Stimulated activated CD8-positive, alpha-beta memory T cell treated with anti-CD3 and anti-CD28 coated beads, Interleukin-4, amount 100 ng/mL, for 24 hours (primary cell): ENCODE results near the gene POP4.

ENCODE experiments used
- DNase-seq: peaks from one replicate; pipeline ENCODE4 v3.0.0-alpha.2; 2020; ENCODE audit warnings: low read depth

Gene POP4

DNA sequence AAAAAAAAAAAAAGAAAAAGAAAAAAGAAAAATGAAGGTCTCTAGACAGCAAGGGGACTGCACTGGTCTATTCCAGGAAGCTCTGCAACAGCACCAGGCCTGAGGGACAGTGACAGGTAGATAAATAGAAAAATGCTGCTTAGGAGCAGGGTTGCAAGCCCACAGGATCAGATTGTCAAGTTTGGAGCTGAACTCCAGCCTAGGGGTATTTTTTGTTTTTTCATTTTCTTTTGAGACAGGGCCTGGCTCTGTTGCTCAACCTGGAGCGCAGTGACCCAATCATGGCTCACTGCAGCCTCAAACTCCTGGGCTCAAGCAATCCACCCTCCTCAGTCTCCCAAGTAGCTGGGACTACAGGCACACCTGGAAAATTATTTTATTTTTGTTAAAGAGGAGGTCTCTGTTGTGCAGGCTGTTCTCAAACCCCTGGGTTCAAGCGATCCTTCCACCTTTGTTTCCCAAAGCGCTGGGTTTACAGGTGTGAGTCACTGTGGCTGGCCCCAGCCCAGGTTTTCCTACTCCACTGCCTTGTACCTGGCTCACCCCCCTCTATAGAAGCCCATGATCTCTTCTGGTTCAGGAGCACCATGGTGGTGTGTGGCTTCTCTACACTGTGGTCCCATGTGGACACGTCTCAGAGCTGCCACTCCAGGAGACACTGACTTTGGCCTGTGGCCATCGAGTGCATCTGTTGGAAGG is 23.9 kb downstream of the POP4 start:
- DNase-seq = no peak

DNA sequence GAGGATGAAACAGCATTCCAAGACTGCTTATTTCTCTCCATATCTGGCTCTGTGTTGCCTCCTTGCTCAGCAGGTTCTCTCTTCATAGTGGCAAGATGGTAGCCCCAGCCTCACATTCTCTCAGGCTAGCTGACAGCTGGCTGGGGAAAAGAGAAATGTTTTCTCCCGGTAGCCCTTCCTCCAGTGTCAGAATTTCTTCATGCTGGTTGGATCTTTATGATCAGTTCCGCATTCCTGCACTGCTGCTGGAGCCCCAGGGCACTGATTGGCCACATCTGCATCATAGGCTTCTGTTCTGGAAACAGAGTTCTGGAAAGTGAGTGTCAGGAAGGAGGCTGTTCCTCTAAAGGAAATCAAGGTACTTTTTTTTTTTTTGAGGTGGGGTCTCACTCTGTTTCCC is 24.6 kb downstream of the POP4 start:
- no peak for DNase-seq

DNA sequence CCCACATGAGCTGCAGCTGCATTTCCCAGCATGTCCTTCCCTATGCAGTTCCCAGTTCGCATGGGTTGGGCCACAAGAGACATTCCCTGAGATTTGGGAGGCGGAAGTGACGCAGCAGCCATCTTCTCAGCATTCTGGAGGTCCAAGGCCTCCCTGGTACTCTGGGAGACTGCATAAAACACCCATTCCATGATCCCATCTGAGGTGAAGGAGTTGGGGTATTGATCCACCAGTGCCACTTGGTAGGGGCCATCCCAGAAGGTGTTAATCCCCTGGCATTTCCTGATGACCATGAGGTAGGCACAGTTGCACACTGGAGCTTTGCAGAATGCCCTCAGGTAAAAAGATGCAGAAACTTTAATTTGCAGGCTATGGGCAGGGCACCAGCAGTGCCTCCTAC is 25.4 kb downstream of the POP4 start:
- DNase-seq = no peak

DNA sequence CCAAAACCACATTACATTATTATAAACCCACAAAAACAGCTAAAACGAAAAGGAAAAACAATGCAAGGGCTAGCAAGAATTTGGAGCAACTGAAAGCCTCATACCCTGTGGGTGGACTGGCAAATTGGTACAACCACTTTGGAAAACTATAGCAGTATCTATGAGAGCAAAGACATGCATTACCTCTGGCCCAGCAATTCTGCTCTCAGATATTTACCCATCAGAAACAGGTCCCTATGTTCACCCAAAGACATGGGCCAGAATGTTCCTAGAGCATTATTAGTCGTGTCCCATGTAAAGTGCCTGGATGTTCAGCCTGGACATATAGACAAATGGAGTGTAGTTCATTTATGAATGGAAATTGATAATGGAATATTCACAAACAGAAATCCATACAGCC is 27.9 kb downstream of the POP4 start:
- DNase-seq = no peak

DNA sequence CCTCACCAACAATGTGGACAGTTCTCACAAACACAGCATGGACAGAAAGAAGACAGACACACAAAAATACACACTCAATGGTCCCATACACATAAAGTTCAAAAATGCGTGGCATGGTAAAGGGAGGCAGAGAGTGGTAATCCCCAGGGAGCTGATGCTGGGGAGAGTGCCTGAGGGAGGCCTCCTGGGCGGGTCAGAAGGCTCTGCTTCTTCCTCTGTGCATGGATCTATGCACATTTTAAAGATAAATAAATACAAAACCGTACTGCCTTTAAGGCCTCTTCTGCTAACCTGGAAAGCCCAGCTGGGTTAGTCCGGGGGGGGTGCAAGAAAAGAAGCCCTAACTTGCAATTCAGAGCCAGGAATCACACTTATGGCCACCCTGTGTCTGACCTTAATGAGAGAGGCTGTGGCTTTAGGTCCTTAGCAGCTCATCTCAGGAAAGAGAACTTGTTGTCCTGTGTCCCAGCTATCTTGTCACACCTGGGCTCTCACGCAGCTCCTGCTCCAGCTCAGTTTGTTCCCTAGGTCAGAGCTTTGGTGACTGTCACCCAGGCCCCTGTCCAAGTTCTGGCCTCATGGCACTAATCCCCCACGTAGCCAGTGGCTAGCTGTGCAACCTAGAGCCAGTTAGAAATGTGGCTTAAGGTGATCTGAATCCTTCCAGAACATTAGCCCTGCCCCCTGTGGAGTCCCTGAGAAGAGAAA is 28.5 kb downstream of the POP4 start:
- DNase-seq = no peak

DNA sequence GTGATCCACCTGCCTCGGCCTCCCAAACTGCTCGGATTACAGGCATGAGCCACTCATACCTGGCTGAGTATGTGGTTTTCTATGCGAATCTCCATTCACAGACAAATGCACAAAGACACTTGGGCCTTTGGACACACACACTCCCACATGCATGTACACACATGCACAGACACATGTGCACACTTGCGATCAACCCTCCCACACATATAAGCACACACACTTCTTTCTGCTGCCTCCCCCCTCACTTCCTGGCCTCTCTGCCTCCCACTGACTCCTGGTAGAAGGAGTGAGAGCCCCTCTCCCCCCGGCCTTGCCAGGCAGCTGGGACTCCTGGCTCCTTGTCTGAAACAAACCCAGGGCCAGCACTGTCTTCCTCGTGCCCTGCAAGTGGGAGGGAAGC is 29.9 kb downstream of the POP4 start:
- no peak for DNase-seq

DNA sequence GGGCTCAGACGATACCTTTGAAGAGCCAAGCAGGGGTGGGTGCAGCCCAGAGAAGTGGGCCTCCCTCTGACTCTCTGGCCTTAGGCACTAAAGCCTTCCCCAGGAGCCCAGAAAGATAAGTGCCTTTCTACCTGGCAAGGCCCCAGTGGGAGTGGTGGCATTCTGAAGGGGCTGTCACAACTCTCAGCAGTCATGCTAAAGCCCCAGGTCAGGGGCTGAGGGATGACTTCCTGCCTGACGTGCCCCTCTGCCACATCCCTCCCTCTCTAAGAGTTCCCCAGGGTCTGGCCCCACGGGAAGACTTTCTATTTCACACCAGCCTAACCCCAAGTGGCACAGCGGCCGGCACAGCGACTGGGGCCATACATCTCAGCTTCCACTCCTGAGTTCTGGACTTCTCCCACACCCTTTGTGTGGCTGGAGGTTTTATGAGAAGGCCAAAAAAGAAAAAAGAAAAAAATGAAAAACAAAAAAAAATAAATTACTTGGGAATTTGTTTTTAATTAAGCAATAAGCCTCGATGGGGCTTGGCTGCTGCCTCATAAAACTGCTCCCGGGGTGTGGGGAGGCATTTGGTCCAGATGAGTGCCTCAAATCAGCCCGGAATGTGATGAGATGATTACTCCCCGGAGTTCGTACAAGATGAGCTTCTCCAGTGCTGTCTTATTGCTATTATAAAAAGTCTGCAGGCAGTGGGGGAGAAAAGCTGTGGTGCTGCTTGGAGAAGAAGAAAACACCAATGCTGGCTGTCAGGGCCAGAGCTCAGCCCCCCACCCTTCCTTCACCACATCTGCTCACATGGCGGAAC is 30.7 kb downstream of the POP4 start:
- no peak for DNase-seq

DNA sequence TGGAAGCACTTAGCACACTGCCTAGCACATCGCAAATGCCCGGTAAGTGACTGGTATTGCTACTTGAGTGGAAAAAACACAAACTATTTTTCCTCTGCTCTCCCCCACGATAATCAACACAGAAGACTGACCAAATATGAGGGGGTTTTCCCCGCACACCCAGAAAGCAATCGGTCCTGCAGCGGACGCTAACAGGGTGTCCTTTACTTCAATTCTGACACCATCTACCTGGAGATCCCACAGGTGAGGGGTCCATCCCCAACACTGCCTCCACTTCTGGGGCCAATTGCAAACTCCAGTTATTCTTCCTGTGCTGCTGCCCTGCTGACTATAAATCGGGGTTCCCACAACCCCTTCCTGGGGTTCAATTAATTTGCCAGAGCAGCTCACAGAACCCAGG is 33.0 kb downstream of the POP4 start:
- DNase-seq = no peak

DNA sequence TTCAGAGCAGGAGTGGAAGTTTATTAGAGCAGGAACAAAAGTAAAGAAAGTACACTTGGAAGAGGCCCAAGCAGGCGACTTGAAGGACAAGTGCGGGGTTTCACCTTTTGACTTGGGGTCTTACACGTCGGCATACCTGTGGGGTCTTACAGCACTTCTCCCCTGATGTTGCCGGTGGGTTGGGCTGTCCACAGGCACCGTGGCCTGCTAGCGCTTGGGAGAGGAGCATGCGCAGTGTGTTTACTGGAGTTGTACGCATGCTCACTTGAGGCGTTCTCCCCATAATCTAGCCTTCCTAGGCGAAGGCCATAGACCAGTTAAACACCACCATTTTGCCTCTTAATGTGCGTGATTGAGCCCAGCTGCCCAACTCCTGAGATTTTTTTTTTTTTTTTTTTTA is 34.1 kb downstream of the POP4 start:
- no peak for DNase-seq

DNA sequence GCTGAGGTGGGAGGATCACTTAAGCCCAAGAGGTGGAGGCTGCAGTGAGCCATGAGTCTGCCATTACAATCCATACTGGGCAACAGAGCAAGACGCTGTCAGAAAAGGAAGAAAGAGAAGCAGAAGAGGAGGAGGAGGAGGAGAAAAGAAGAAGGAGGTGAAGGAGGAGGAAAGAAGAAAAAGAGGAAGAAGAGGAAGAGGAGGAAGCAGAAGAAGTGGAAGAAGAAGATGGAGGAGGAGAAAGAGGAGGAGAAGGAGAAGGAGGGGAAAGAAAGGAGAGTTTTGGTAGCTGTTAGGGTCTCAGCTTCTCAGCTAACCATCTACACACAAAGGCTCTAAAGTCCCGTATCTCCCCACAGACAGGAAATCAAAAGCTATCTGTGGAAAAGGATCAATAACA is 35.5 kb downstream of the POP4 start:
- DNase-seq = no peak

DNA sequence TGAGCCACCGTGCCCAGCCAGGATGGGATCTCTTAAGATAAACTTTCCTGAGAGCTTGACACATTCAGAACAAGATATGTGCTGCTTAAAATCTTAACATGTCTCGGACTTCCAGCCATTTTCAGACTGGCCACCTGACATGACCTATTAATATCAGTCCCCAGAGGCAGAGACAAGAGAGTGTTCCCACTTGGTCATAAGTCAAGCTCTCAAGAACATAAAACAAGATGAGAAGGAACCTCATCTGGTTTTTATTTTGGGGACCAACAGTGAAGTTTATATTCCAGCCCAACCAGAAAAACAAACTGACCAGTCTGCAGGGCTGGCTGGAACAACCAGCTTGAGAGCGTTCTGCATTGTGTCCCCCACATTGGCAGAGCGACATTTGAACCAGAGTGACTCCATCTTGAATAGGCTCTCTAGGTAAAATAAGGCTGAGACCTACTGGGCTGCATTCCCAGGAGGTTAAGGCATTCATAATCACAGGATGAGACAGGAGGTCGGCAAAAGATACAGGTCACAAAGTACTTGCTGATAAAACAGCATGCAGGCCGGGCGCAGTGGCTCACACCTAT is 37.4 kb downstream of the POP4 start:
- no peak for DNase-seq

DNA sequence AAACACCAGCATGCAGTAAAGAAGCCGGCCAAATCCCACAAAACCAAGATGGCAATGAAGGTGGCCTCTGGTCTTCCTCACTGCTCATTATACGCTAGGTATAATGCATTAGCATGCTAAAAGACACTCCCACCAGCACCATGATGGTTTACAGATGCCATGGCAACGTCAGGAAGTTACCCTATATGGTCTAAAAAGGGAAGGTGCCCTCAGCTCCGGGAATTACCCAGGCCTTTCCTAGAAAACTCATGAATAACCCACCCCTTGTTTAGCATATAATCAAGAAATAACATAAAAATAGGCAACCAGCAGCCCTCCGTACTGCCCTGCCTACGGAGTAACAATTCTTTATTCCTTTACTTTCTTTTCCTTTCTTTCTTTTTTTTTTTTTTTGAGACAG is 38.1 kb downstream of the POP4 start:
- DNase-seq = no peak

DNA sequence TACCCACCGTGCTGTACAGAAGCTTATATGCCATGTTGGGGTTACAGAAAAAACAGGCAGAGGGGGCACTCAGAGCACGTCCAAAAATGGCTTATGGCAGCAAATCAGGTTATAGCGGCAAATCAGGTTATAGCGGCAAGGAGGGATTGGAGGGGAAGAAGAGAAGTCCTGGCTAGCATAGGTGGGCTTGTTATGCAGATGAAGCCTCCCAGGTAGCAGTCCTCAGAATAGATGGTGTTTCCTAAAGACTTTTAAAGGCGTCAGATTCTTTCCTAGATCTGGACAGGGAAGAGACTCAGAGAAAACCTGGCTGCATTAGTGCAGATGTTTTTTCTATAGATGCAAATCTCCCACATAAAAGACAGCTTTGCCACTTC is 39.4 kb downstream of the POP4 start:
- DNase-seq = no peak

DNA sequence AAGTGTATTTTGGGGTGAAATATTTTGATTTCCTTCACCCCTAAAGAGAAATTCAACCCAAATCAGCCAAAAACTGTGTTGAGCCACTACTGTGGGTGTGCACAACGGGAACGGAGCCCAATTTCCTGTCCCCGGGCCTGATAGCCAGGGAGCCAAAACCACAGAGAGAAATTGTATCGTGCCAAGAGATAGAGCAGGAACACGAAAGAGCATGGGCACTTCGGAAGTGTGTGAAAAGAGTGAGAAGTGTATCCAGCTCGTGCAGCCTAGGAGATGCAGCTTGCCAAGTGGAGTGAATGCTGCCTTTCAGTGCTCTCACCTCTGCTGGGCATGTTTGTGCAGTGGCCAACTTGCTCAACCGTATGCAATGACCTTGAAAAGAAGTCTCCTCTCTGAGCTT is 39.8 kb downstream of the POP4 start:
- no peak for DNase-seq

DNA sequence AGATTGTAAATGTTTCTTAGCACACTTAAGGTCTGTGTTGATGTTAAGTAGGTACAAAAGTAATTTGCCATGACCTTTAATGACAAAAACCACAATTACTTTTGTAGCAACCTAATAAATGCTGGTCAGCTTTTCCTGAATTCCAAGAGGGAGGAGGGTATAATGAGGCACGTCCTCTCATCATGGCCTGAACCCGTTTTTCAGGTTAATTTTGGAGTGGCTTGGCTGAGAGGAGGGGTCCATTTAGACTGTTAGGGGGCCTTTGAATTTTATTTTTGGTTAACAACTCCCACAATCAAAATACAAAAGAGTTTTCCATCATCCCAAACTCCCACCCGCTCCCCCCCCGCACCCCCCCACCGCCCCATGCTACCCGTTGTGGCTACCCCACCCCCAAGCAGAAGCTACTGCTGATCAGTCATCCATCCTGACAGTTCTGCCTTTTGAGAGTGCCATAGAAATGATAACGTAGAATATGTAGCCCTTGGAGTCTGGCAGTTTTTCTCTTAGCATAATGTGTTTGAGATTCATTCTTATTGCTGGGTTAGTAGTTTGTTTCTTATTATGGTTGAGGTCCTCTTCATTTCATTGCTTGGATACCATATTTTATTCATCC is 44.8 kb downstream of the POP4 start:
- no peak for DNase-seq

DNA sequence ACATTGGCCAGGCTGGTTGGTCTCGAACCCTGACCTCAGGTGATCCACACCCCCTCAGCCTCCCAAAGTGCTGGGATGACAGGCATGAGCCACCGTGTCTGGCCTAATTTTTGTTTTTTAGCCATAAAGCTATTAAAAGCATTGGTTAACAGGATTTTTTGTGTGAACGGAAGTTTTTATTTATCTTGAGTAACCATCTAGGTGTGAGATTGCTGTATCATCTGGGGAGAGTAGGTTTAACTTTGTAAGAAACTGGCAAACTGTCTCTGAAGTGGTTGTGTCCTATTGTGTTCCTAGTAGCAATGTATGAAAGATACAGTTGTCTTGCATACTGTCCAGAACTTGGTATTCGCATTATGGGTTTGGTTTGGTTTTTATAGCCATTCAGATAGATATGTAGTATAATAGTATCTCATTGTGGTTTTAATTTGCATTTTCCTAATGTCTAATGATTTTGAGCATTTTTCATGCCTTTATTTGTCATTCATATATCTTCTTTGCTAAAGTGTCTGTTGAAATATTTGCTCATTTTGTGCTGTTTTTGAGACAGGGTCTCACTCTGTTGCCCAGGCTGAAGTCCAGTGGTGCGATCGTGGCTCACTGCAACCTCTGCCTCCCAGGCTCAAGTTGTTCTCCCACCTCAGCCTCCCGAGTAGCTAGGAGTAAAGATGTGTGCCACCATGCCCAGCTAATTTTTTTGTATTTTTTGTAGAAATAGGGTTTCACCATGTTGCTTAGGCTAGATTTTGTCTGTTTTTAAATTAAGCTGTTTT is 45.7 kb downstream of the POP4 start:
- DNase-seq = no peak

DNA sequence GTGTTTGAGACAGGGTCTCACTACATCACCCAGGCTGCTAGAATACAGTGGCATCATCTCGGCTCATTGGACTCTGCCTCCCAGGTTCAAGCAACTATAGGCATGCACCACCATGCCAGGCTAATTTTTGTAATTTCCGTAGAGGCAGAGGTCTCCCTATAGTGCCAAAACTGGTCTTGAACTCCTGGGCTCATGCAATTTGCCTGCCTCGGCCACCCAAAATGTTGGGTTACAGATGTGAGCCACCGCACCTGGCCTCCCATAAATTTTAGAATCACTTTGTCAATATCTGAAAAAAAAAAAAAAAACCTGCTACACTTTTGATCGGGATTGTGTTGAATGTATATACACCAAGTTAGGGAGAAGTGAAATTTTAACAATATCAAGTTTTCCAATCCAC is 47.3 kb downstream of the POP4 start:
- DNase-seq = no peak

DNA sequence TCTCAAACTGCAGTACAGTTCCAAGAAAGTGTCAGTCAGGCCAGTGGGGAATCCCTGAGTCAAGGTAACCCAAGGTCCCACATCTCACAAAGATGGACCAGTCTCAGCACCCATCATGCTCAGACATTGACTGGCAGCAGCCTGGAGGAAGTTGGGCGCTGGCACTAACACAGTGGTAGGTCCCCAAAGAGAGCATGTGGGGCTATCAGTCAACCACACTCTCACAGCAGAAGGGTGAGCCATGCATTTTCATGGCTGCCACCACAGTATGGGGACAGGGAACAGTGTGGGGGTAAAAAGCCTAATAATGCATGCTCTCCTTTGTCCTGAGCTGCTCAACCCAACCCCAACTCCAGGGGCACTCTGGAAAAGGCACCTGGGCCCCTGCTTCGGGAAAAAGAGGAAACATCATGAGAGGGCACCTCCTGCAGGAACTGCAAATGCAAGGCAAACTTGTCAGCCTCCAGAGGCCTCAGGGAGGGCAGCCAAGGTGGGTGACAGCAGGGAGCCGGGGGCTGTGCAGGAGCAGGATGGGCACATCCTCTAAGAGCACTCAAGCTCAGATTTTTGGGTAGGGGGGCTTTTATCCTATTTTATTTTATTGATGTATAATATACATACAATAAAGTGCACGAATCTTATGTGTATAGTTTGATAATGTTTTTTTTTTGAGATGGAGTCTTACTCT is 49.7 kb downstream of the POP4 start:
- no peak for DNase-seq

DNA sequence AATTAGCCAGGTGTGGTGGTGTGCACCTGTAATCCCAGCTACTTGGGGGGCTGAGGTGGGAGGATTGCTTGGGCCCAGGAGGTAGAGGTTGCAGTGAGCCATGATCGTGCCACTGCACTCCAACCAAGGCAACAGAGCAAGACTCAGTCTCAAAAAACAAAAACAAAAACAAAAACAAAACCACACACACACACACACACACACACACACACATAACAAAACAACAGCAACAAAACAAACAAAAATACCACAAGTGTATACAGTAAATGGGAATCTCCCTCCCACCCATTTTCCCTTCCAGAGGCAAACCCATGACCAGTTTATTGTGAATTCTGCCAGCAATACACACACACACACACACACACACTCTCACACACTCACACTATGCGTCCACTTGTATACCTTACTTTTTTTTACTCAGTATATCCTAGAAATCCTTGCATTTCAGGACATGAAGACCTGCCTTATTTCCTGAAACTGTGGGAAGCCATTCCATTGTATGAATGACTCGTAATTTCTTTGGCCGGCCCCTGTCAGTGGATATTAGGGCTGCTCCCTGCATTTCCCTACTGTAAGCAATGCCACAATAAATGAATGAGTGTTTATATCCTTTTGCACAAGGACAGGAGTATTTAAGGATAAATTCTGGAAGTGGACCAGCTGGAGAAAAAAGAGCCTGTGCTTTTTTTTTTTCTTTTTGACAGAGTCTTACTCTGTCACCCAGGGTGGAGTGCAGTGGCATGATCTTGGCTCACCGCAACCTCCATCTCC is 52.3 kb downstream of the POP4 start:
- DNase-seq = no peak

DNA sequence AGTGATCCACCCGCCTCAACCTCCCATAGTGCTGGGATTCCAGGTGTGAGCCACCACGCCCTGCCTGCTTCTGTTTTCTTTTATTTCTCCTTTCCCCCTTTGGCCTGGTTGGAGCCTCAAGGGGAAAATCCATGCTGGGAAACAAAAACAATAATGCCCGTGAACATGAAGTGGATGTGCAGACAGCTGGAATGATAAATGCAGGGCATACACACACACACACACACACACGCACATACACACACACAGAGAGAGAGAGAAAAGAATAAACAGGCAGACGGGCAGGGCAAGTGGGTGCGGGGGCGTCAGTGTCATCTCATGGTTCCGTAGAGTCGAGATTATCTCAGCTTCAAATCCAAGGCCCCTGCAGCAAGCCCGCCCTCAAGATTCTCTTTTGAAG is 54.8 kb downstream of the POP4 start:
- peak; percentile 48 for DNase-seq

DNA sequence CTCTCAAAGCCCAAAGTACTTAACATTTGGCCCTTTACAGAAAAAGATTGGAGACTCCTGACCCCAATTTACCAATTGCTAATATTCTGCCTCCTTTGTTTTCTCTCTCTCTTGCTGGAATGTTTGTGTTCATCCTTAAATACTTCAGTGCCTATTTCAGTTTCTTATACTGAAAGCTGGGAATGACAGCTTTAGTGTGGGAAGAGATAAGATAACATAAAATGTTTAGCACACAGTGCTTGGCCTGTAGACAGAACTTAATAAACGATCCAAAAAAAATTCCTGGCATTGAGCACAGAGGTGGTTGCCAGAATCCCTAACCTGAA is 56.2 kb downstream of the POP4 start:
- DNase-seq = no peak
